K562 (cell line): ENCODE data around the gene ARL3.

ENCODE experiments used
- JUND ChIP-seq, 2 experiments: IDR thresholded peaks; 2 replicates in 1 of 2; 3 replicates in 1 of 2; pipeline ENCODE4 v1.6.1; 2011; ENCODE audit warnings: borderline replicate concordance in 2 of 2, low read depth in 2 of 2, low read length in 2 of 2, improper control_type of control experiment in 1 of 2, missing biosample characterization in 1 of 2, missing genetic modification characterization in 1 of 2, missing genetic modification reagents in 1 of 2
- KAT7 ChIP-seq: sonication (generic); formaldehyde crosslinking; IDR thresholded peaks from 2 replicates; pipeline ENCODE4 v1.8.0; 2022; ENCODE audit warnings: missing genetic modification reagents, mild to moderate bottlenecking, borderline replicate concordance
- MYC ChIP-seq, 2 experiments: fragments of 250-450 bp in 1 of 2; sonication (Bioruptor Pico) in 1 of 2; IDR thresholded peaks; 2 replicates each; pipeline versions ENCODE4 v1.5.1 to v1.6.1; 2012 to 2021; ENCODE audit warnings: low read depth in 2 of 2, borderline replicate concordance in 1 of 2, improper control_type of control experiment in 1 of 2, low read length in 1 of 2, mild to moderate bottlenecking in 1 of 2, moderate library complexity in 1 of 2
- POLR2AphosphoS2 ChIP-seq: IDR thresholded peaks from 2 replicates; pipeline ENCODE4 v1.6.1; 2012; ENCODE audit warnings: low read length, improper control_type of control experiment
- TOE1 ChIP-seq, 2 experiments: fragments of 450-650 bp in 1 of 2; sonication (generic) in 1 of 2; formaldehyde crosslinking in 1 of 2; IDR thresholded peaks; 2 replicates each; pipeline versions ENCODE4 v1.7.1 to v1.8.0; 2016 to 2022; ENCODE audit warnings: borderline replicate concordance in 2 of 2, mild to moderate bottlenecking in 2 of 2, antibody characterized with exemption in 1 of 2, inconsistent platforms in 1 of 2, low read depth in 1 of 2, missing genetic modification reagents in 1 of 2, moderate library complexity in 1 of 2
- XRCC5 ChIP-seq: fragments of 200-400 bp; formaldehyde crosslinking; IDR thresholded peaks from 2 replicates; pipeline ENCODE4 v1.6.1; 2017; ENCODE audit warnings: low read depth, mild to moderate bottlenecking, low read length
- ZNF263 ChIP-seq: sonication (generic); formaldehyde crosslinking; IDR thresholded peaks from 2 replicates; pipeline ENCODE4 v1.8.0; 2022; ENCODE audit warnings: mild to moderate bottlenecking, missing genetic modification reagents, borderline replicate concordance
- TF ChIP-seq, protein P1 (sequence below), 3 experiments: IDR thresholded peaks in 2 of 3; conservative IDR thresholded peaks in 1 of 3; 2 replicates each; pipeline ENCODE4 v1.5.1; 2011 to 2012; ENCODE audit warnings: low read length in 3 of 3, mild to moderate bottlenecking in 3 of 3, control low read depth in 2 of 3, improper control_type of control experiment in 1 of 3, inconsistent platforms in 1 of 3, low read depth in 1 of 3, mixed read lengths in 1 of 3, moderate library complexity in 1 of 3; ENCODE audit not compliant: insufficient read depth in 2 of 3

GRCh38 chr10:102669206-102670064, 44.8 kb downstream of the ARL3 start:
- TF ChIP-seq XRCC5: no peak
- TF ChIP-seq, protein P1, sequence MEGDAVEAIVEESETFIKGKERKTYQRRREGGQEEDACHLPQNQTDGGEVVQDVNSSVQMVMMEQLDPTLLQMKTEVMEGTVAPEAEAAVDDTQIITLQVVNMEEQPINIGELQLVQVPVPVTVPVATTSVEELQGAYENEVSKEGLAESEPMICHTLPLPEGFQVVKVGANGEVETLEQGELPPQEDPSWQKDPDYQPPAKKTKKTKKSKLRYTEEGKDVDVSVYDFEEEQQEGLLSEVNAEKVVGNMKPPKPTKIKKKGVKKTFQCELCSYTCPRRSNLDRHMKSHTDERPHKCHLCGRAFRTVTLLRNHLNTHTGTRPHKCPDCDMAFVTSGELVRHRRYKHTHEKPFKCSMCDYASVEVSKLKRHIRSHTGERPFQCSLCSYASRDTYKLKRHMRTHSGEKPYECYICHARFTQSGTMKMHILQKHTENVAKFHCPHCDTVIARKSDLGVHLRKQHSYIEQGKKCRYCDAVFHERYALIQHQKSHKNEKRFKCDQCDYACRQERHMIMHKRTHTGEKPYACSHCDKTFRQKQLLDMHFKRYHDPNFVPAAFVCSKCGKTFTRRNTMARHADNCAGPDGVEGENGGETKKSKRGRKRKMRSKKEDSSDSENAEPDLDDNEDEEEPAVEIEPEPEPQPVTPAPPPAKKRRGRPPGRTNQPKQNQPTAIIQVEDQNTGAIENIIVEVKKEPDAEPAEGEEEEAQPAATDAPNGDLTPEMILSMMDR (IDR thresholded peaks at IDR 0.05 in 2 of 3, conservative IDR thresholded peaks at IDR 0.05 in 1 of 3; ENCODE audit: insufficient read depth in 2 of 3, low read depth in 1 of 3, low read length in 3 of 3): peak; percentile 23 to 66 (median 48); a peak in 4 of 6 replicates
- TF ChIP-seq KAT7 (CRISPR knock-in tag): no peak
- no peak for TF ChIP-seq POLR2AphosphoS2
- no peak for TF ChIP-seq JUND (IDR thresholded peaks at IDR 0.05; ENCODE audit: borderline replicate concordance, low read depth, low read length)
- TF ChIP-seq JUND (tag; IDR thresholded peaks at IDR 0.05; ENCODE audit: borderline replicate concordance, low read depth, low read length): no peak
- TF ChIP-seq MYC (IDR thresholded peaks at IDR 0.05; ENCODE audit: low read depth, low read length): no peak
- no peak for TF ChIP-seq MYC (CRISPR knock-in tag; IDR thresholded peaks at IDR 0.05; ENCODE audit: borderline replicate concordance, low read depth)
- TF ChIP-seq ZNF263 (CRISPR knock-in tag): no peak
- TF ChIP-seq TOE1 (IDR thresholded peaks at IDR 0.05; ENCODE audit: borderline replicate concordance): no peak
- no peak for TF ChIP-seq TOE1 (CRISPR knock-in tag; IDR thresholded peaks at IDR 0.05; ENCODE audit: borderline replicate concordance, low read depth)
